ENCODE measurements around the gene NCAPG.

The NCAPG gene

GRCh38 chr4:17884063-17884462 is 73.3 kb downstream of the NCAPG start:
- DNase-seq: no peak

GRCh38 chr4:17884511-17884910 is 73.7 kb downstream of the NCAPG start:
- no peak for DNase-seq

- DNase-seq: no peak
These were observed 78.9 kb downstream of the NCAPG start for GRCh38 chr4:17889692-17890091.

GRCh38 chr4:17894421-17894820 is 83.6 kb downstream of the NCAPG start:
- no peak for DNase-seq

Data from COR-L47 (cell line).